22Rv1 (cell line): Measurements from ENCODE around the gene TIMP1.

Experiments used
- ZFX ChIP-seq: fragments of 450-650 bp; IDR thresholded peaks from 2 replicates; pipeline ENCODE4 v1.6.1; 2017; ENCODE audit warnings: antibody characterized with exemption, borderline replicate concordance
- TF ChIP-seq, protein P1 (sequence below): fragments of 450-650 bp; IDR thresholded peaks from 2 replicates; pipeline ENCODE4 v1.5.1; 2017; ENCODE audit warnings: mild to moderate bottlenecking

GRCh38 chrX:47556045-47556623, 26.1 kb upstream of the TIMP1 start:
- TF ChIP-seq, protein P1, sequence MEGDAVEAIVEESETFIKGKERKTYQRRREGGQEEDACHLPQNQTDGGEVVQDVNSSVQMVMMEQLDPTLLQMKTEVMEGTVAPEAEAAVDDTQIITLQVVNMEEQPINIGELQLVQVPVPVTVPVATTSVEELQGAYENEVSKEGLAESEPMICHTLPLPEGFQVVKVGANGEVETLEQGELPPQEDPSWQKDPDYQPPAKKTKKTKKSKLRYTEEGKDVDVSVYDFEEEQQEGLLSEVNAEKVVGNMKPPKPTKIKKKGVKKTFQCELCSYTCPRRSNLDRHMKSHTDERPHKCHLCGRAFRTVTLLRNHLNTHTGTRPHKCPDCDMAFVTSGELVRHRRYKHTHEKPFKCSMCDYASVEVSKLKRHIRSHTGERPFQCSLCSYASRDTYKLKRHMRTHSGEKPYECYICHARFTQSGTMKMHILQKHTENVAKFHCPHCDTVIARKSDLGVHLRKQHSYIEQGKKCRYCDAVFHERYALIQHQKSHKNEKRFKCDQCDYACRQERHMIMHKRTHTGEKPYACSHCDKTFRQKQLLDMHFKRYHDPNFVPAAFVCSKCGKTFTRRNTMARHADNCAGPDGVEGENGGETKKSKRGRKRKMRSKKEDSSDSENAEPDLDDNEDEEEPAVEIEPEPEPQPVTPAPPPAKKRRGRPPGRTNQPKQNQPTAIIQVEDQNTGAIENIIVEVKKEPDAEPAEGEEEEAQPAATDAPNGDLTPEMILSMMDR, result no peak
- TF ChIP-seq ZFX, result no peak
